ENCODE data around the gene RNF152. TPM values are rescaled to one million over a fixed set of nuclear protein-coding genes. Genes with fewer than 3 reads are reported as not detected.

The RNF152 gene
- total and polyA plus RNA-seq, 2 donors (not counting 3 experiments of a cell fraction or from before 2014, with no cell fraction given) = 20.8 to 27.5 TPM

GRCh38 chr18:61931654-61932379 is 39.0 kb upstream of the RNF152 start:
- Histone ChIP-seq H3K27ac (ENCODE audit: insufficient read depth, low read depth, low read length) (no peak overlapping the region), H3K9ac (replicated peaks; ENCODE audit: extremely low read depth, insufficient read depth, low read length) (no peak overlapping the region), H3K27me3 (ENCODE audit: control insufficient read depth in 2 of 2, insufficient read depth in 2 of 2, low read length in 2 of 2) (no peaks in the 10 kb centered on the region), H3K9me3 (replicated peaks; ENCODE audit: control insufficient read depth, insufficient read depth, low read length) (no peaks in the 10 kb centered on the region), H3K4me3 (replicated peaks in 1 of 3; ENCODE audit: insufficient read depth in 1 of 3, low read depth in 1 of 3, low read length in 3 of 3) (no peak overlapping the region), H3K36me3 (ENCODE audit: control insufficient read depth in 2 of 2, extremely low read depth in 1 of 2, insufficient read depth in 2 of 2, low read length in 2 of 2) (no peaks in the 10 kb centered on the region), H4K20me1 (replicated peaks; ENCODE audit: control insufficient read depth, extremely low read depth, insufficient read depth, low read length) (no peaks in the 10 kb centered on the region), H3K4me2 (ENCODE audit: insufficient read depth, low read length) (no peak overlapping the region), H3K9me1 (replicated peaks; ENCODE audit: control insufficient read depth, extremely low read depth, insufficient read depth, low read length) (no peaks in the 10 kb centered on the region), H3K4me1 (ENCODE audit: control insufficient read depth, extremely low read depth, insufficient read depth, low read length) (no peaks in the 10 kb centered on the region), H2AFZ (ENCODE audit: low read depth, low read length) (no peak overlapping the region), H3K79me2 (ENCODE audit: control insufficient read depth, insufficient read depth, low read length) (no peaks in the 10 kb centered on the region)
- FAIRE-seq = no peak
- BruUV-seq (replicated peaks) = no TSS peak
- ChIA-PET CTCF (interaction anchor here (1.2 kb wide), 1 partner anchor 10 kb away, joined by 3 read pairs; no protein-coding TSS in a partner anchor), POLR2A (no interaction called here)
- no peak for TF ChIP-seq POLR2AphosphoS5 (IDR thresholded peaks at IDR 0.05; ENCODE audit: insufficient read depth, low read depth, low read length)
- dilution Hi-C loops (cut with MboI; ENCODE audit: extremely low pct_ligation_motif_present, low sequenced_read_pairs) (no loop called here), intact Hi-C loops (cut with micrococcal nuclease) (no loop called here)
- DNase-seq (ENCODE audit: low read depth, low spot score) = no peak

DNA sequence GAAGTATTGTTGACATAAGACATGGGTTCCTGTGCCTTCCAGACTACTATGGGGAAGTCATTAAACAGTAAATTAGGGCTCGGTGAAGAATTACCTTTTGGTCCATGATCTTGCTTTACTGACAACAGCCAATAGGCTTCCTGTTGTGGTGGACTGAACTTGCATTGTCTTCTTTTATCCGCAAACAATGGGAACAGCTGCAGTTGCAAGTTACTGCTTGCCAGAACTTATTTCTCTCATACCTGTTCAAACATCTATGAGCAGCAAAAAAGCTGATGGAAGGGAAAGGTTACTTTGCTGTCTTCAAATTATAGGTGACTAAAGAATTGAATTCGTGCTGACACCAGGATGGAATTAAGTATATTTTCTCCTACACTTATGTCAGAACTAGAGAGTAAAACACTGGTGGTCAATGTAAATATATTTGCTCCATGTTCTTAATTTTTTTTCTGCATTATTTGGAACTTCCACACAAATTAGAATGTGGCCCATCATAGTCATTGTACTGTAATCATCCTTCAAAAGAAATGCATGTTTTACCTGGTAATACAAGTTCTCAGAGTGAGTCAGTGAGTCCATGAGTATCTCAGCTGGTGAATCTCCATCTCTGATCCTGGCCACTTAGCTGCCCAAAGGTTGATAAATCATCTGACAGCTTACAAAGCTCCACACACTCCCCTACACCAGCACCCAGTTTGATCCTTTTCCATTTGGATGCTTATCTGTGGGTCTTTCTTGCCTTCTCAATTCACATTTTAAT is 37.3 kb upstream of the RNF152 start:
- peak; percentile 36 for DNase-seq (ENCODE audit: low read depth, low spot score)
- H2AFZ ChIP-seq (ENCODE audit: low read depth, low read length) = no peak overlapping the region
- no peak for FAIRE-seq
- intact Hi-C loops (cut with micrococcal nuclease) (no loop called here), dilution Hi-C loops (cut with MboI; ENCODE audit: extremely low pct_ligation_motif_present, low sequenced_read_pairs) (no loop called here)
- no peaks in the 10 kb centered on the region for H3K9me1 ChIP-seq (replicated peaks; ENCODE audit: control insufficient read depth, extremely low read depth, insufficient read depth, low read length)
- H3K27ac ChIP-seq (ENCODE audit: insufficient read depth, low read depth, low read length) = no peak overlapping the region
- H3K79me2 ChIP-seq (ENCODE audit: control insufficient read depth, insufficient read depth, low read length) = no peaks in the 10 kb centered on the region
- H3K9ac ChIP-seq (replicated peaks; ENCODE audit: extremely low read depth, insufficient read depth, low read length) = no peak overlapping the region
- H4K20me1 ChIP-seq (replicated peaks; ENCODE audit: control insufficient read depth, extremely low read depth, insufficient read depth, low read length) = no peaks in the 10 kb centered on the region
- CTCF ChIA-PET = interaction anchor here (0.7 to 1.2 kb wide), 3 partner anchors 14 to 296 kb away, joined by 3 to 4 read pairs (median 3); no protein-coding TSS in a partner anchor
- H3K9me3 ChIP-seq (replicated peaks; ENCODE audit: control insufficient read depth, insufficient read depth, low read length) = no peaks in the 10 kb centered on the region
- no peak overlapping the region for H3K4me2 ChIP-seq (ENCODE audit: insufficient read depth, low read length)
- POLR2A ChIA-PET = no interaction called here
- BruUV-seq (replicated peaks) = no TSS peak
- H3K4me3 ChIP-seq (replicated peaks in 1 of 3; ENCODE audit: insufficient read depth in 1 of 3, low read depth in 1 of 3, low read length in 3 of 3) = no peak overlapping the region
- no peak for TF ChIP-seq POLR2A (IDR thresholded peaks at IDR 0.05; ENCODE audit: low read depth, low read length)
- no peaks in the 10 kb centered on the region for H3K27me3 ChIP-seq (ENCODE audit: control insufficient read depth in 2 of 2, insufficient read depth in 2 of 2, low read length in 2 of 2)
- H3K36me3 ChIP-seq (ENCODE audit: control insufficient read depth in 2 of 2, extremely low read depth in 1 of 2, insufficient read depth in 2 of 2, low read length in 2 of 2) = no peaks in the 10 kb centered on the region
- H3K4me1 ChIP-seq (ENCODE audit: control insufficient read depth, extremely low read depth, insufficient read depth, low read length) = no peaks in the 10 kb centered on the region
